ENCODE results near the gene JAKMIP1. TPM values are rescaled to one million over a fixed set of nuclear protein-coding genes. Genes with fewer than 3 reads are reported as not detected.

Gene JAKMIP1
- total RNA-seq (2014; rRNA removed; shearing (Covaris generic)), result not detected in 2 replicates

DNA sequence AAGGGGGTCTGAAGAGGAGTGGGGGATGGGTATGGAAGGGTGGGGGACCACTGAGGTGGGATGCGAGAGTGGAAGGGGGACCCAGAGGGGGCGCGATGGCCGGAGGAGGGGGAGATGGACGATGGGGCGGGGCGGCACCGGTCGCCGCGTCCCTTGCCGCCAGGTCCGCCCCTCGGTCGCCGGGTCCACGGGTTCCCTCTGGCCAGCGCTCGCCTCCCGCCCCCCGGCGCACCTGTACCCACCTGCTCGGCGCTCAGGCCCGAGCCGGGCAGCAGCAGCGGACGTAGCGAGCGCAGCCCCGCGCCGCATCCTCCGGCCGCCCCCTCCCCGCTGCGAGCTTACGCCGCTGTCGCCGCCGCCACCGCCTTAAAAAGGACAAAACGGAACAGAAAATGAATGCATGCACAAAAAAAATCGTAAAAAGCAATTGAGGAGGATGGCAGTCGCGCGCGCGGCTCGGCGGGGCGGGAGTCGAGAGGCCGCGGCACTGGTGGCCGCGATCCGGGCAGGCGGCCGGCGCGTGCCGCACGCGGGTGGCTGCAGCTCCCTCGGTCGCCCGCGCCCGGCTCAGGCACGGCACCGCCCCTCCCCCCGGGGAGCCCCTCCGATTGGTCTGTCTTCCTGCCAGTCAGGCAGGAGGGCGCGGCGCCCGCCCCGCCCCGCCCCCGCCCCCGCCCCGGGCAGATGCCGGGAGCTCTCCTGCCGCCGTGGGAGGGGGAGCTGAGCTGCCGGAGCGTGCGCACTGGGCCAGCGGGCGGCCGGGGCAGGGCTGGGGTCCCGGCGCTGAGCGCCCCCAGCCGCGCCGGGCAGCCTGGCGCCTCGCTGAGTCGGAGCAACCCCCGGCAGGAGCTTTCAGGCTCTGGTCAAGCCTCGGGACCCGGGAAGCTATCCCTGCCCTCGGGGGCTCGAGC lies at the start of gene JAKMIP1:
Gene JAKMIP1, minus strand, starts transcription at position 539 of the 911 bp plus-strand sequence. CDS start 87,699 bp downstream, outside the sequence.
- no peak within 1 kb of the TSS for H3K4me3 ChIP-seq
- no peaks in the 10 kb centered on the region for H3K36me3 ChIP-seq
- DNase-seq, result no peak
- H3K27ac ChIP-seq, result no peak within 1 kb of the TSS
- peaks cover 8% of the 10 kb centered on the region; the same call in 1 of the 2 replicates for H3K27me3 ChIP-seq
- no peaks in the 10 kb centered on the region for H3K9me3 ChIP-seq (replicated peaks)
- no peaks in the 10 kb centered on the region for H3K4me1 ChIP-seq

DNA sequence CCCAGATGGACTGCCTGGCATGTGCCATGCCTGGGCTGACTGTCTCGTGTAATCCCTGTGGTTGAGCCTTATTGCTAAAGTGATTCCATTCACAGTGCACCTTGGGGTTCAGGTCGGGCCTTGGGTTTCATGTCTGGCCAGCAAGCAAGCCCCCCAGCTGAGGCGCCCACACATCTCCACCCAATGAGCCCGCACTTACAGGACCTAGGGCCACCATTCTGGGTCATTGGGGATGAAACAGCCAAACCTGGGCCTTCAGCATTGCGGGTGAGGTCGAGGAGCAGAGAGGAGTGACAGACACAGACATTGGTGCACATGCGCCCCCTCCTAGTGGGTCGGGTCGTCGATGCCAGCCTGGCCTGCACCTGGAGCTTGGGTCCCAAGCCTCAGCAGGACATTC lies 48.0 kb upstream of the JAKMIP1 start:
- Histone ChIP-seq H3K27ac (no peak overlapping the region), H3K27me3 (peaks cover 19% of the 10 kb centered on the region), H3K4me3 (no peak overlapping the region), H3K4me1 (no peaks in the 10 kb centered on the region), H3K9me3 (replicated peaks) (no peaks in the 10 kb centered on the region), H3K36me3 (no peaks in the 10 kb centered on the region)
- no peak for DNase-seq

- Histone ChIP-seq H3K4me3 (no peak overlapping the region), H3K9me3 (replicated peaks) (no peaks in the 10 kb centered on the region), H3K4me1 (no peaks in the 10 kb centered on the region), H3K27ac (no peak overlapping the region), H3K27me3 (peaks cover 19% of the 10 kb centered on the region), H3K36me3 (no peaks in the 10 kb centered on the region)
- no peak for DNase-seq
These were observed 45.9 kb upstream of the JAKMIP1 start for GRCh38 chr4:6246170-6246634.

GRCh38 chr4:6245246-6246169 lies 45.2 kb upstream of the JAKMIP1 start:
- H3K27ac ChIP-seq, result no peak overlapping the region
- no peaks in the 10 kb centered on the region for H3K36me3 ChIP-seq
- H3K9me3 ChIP-seq (replicated peaks), result no peaks in the 10 kb centered on the region
- no peak overlapping the region for H3K4me3 ChIP-seq
- H3K27me3 ChIP-seq, result peaks cover 15% of the 10 kb centered on the region
- no peak for DNase-seq
- H3K4me1 ChIP-seq, result no peaks in the 10 kb centered on the region

- H3K4me1 ChIP-seq, result no peaks in the 10 kb centered on the region
- no peak overlapping the region for H3K27ac ChIP-seq
- H3K4me3 ChIP-seq, result no peak overlapping the region
- H3K27me3 ChIP-seq, result peaks cover 10% of the 10 kb centered on the region; the same call in 1 of the 2 replicates
- no peaks in the 10 kb centered on the region for H3K36me3 ChIP-seq
- H3K9me3 ChIP-seq (replicated peaks), result no peaks in the 10 kb centered on the region
- no peak for DNase-seq
These were observed 42.1 kb upstream of the JAKMIP1 start for GRCh38 chr4:6242271-6243029.

DNA sequence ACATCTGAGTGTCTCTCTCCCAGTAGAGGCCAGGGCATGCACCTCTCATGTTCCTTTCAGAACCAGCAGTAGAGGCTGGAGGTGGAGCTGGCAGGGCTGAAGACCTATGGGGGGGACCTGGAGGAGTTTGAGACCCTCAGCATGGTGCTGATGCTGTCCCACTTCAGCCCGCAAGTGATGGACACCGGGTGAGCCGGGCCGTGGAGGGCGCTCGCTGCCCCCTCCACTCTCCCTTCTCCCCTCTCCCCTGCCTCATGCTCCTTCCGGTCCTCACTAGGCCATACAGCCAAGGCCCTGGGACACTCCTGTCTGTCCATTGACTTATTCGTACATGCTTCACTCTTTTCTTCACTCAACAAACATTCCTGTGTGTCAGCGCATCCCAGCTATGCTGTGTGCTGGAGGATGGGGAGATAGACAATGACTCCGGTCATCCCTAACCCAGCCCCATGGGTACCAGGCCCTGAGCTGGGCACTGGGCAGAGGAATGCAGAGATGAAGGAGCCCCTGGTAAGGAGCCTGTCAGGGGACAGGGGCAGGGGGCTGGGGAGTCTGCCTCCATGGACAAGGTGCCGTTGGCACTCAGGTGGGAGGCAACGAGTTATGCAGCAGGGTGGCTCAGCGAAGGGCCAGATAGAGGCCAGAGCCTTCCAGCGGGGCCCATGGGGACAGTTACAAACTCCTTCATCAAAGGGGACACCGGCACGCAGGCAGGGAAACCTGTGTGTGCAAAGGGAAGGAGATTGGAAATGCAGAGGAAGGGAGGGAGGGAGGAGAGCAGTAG lies 40.9 kb upstream of the JAKMIP1 start:
- no peaks in the 10 kb centered on the region for H3K9me3 ChIP-seq (replicated peaks)
- H3K4me1 ChIP-seq, result peaks cover under 1% of the 10 kb centered on the region; the same call in 1 of the 2 replicates
- no peak overlapping the region for H3K4me3 ChIP-seq
- peaks cover 6% of the 10 kb centered on the region; the same call in 1 of the 2 replicates for H3K27me3 ChIP-seq
- no peaks in the 10 kb centered on the region for H3K36me3 ChIP-seq
- no peak for DNase-seq
- H3K27ac ChIP-seq, result no peak overlapping the region

DNA sequence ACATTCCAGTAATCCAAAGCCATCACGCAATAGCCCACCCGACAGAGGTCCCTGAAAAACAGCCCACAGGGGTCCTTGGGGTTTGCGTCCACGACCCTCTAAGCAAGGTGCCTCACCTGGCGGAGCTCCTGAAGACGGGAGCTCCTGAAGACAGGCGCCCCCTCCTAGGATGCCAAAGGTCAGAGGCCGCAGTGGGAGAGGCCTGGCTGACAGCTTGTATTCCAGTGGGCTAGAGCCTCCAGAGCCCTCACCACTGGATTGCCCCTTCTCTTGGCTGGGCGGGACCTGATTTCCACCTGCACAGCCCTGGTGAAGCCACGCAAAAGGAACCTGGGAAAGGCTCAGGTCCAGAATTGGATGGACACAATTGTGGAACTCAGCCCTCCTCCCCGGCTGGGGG lies 39.6 kb upstream of the JAKMIP1 start:
- H3K4me1 ChIP-seq, result peaks cover 4% of the 10 kb centered on the region; the same call in 1 of the 2 replicates
- H3K36me3 ChIP-seq, result no peaks in the 10 kb centered on the region
- DNase-seq, result no peak
- no peak overlapping the region for H3K4me3 ChIP-seq
- H3K9me3 ChIP-seq (replicated peaks), result no peaks in the 10 kb centered on the region
- H3K27me3 ChIP-seq, result peaks cover 6% of the 10 kb centered on the region; the same call in 1 of the 2 replicates
- H3K27ac ChIP-seq, result no peak overlapping the region

- Histone ChIP-seq H3K36me3 (no peaks in the 10 kb centered on the region), H3K9me3 (replicated peaks) (no peaks in the 10 kb centered on the region), H3K4me1 (peaks cover 4% of the 10 kb centered on the region; the same call in 1 of the 2 replicates), H3K4me3 (no peak overlapping the region), H3K27ac (no peak overlapping the region), H3K27me3 (peaks cover 6% of the 10 kb centered on the region; the same call in 1 of the 2 replicates)
- no peak for DNase-seq
These were observed 39.1 kb upstream of the JAKMIP1 start for GRCh38 chr4:6239486-6239885.

DNA sequence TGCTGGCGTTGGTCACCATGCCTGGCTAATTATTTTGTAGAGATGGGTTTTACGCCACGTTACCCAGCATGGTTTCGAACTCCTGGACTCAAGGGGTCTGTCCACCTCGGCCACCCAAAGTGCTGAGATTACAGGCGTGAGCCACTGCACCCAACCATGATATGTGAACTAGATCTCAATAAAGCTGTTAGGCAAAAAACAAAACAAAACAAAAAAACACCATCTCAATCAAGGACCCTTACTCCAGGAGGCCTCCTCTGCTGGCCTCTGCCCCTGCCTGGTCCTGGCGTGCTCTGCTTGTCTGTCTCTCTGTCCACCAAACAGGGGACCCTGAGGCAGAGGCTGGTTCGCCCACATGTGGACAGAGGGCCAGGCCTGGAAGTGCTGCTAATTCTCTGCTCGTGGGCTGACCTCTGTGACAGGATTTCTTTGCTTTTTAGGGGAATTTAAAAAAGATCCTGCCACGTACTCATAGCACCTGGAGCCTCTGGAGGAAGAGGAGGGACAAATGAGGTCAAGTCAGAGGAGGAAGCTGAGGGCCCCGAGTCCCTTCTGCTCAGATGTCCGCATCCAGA lies 36.6 kb upstream of the JAKMIP1 start:
- peaks cover 4% of the 10 kb centered on the region; the same call in 1 of the 2 replicates for H3K4me1 ChIP-seq
- H3K36me3 ChIP-seq, result no peaks in the 10 kb centered on the region
- H3K9me3 ChIP-seq (replicated peaks), result no peaks in the 10 kb centered on the region
- no peak overlapping the region for H3K4me3 ChIP-seq
- H3K27ac ChIP-seq, result no peak overlapping the region
- DNase-seq, result no peak
- H3K27me3 ChIP-seq, result peaks cover 6% of the 10 kb centered on the region; the same call in 1 of the 2 replicates

- Histone ChIP-seq H3K27ac (no peak overlapping the region), H3K4me1 (peaks cover 4% of the 10 kb centered on the region; the same call in 1 of the 2 replicates), H3K9me3 (replicated peaks) (no peaks in the 10 kb centered on the region), H3K4me3 (no peak overlapping the region), H3K36me3 (no peaks in the 10 kb centered on the region), H3K27me3 (peaks cover 6% of the 10 kb centered on the region; the same call in 1 of the 2 replicates)
- DNase-seq, result peak; percentile 22 to 65
These were observed 35.7 kb upstream of the JAKMIP1 start for GRCh38 chr4:6235901-6236640.

GRCh38 chr4:6235012-6235411 lies 34.7 kb upstream of the JAKMIP1 start:
- Histone ChIP-seq H3K27me3 (peaks cover 6% of the 10 kb centered on the region; the same call in 1 of the 2 replicates), H3K4me1 (peaks cover 4% of the 10 kb centered on the region; the same call in 1 of the 2 replicates), H3K36me3 (no peaks in the 10 kb centered on the region), H3K9me3 (replicated peaks) (no peaks in the 10 kb centered on the region), H3K27ac (no peak overlapping the region), H3K4me3 (no peak overlapping the region)
- no peak for DNase-seq

- Histone ChIP-seq H3K4me1 (peaks cover 4% of the 10 kb centered on the region; the same call in 1 of the 2 replicates), H3K27me3 (no peaks in the 10 kb centered on the region), H3K4me3 (no peak overlapping the region), H3K27ac (no peak overlapping the region), H3K36me3 (no peaks in the 10 kb centered on the region), H3K9me3 (replicated peaks) (no peaks in the 10 kb centered on the region)
- DNase-seq, result no peak
These were observed 33.6 kb upstream of the JAKMIP1 start for GRCh38 chr4:6233929-6234328.
